TTC549 (cell line): ENCODE data around the gene FXYD6.
"Not testable (repeated sequence)": the region's sequence is repeated elsewhere in the genome, so short reads cannot be mapped to it uniquely, and the experiment has no call there.

ENCODE experiments used
- FAIRE-seq: peaks from 2 replicates; lab custom pipeline; 2012; peaks lifted over from hg19 to GRCh38; lab: Jason Lieb, UNC

The FXYD6 gene

GRCh38 chr11:117868815-117869561 lies 7.5 kb downstream of the FXYD6 start:
- no peak for FAIRE-seq

- FAIRE-seq, result no peak
Observed at GRCh38 chr11:117868088-117868487, 8.4 kb downstream of the FXYD6 start.

GRCh38 chr11:117866526-117866925 lies 9.9 kb downstream of the FXYD6 start:
- FAIRE-seq, result no peak

GRCh38 chr11:117865546-117865945 lies 10.9 kb downstream of the FXYD6 start:
- FAIRE-seq, result not testable (repeated sequence)

- FAIRE-seq, result no peak
Observed at GRCh38 chr11:117863383-117863782, 13.1 kb downstream of the FXYD6 start.

- FAIRE-seq, result no peak
Observed at GRCh38 chr11:117862753-117863152, 13.7 kb downstream of the FXYD6 start.

- FAIRE-seq, result no peak
Observed at GRCh38 chr11:117862019-117862725, 14.3 kb downstream of the FXYD6 start.

GRCh38 chr11:117861151-117862018 lies 15.1 kb downstream of the FXYD6 start:
- no peak for FAIRE-seq

GRCh38 chr11:117860139-117860538 lies 16.3 kb downstream of the FXYD6 start:
- no peak for FAIRE-seq

- no peak for FAIRE-seq
Observed at GRCh38 chr11:117859488-117860112, 16.9 kb downstream of the FXYD6 start.

- no peak for FAIRE-seq
Observed at GRCh38 chr11:117859061-117859460, 17.4 kb downstream of the FXYD6 start.

- no peak for FAIRE-seq
Observed at GRCh38 chr11:117857734-117858414, 18.6 kb downstream of the FXYD6 start.

GRCh38 chr11:117855912-117856651 lies 20.4 kb downstream of the FXYD6 start:
- FAIRE-seq, result no peak

- no peak for FAIRE-seq
Observed at GRCh38 chr11:117855186-117855845, 21.1 kb downstream of the FXYD6 start.

GRCh38 chr11:117852309-117852708 lies 24.1 kb downstream of the FXYD6 start:
- no peak for FAIRE-seq

- FAIRE-seq, result no peak
Observed at GRCh38 chr11:117851852-117852251, 24.6 kb downstream of the FXYD6 start.

- FAIRE-seq, result no peak
Observed at GRCh38 chr11:117851106-117851505, 25.4 kb downstream of the FXYD6 start.

- no peak for FAIRE-seq
Observed at GRCh38 chr11:117849781-117850414, 26.6 kb downstream of the FXYD6 start.

- peak; percentile 28 for FAIRE-seq
Observed at GRCh38 chr11:117843666-117844484, 32.6 kb downstream of the FXYD6 start.
